ENCODE measurements around the gene RNU1-2. TPM values are rescaled to one million over a fixed set of nuclear protein-coding genes. Genes with fewer than 3 reads are reported as not detected.
A peak's percentile ranks its signal among the peaks of the same experiment; 100 is the strongest.
"Not testable (repeated sequence)": the region's sequence is repeated elsewhere in the genome, so short reads cannot be mapped to it uniquely, and the experiment has no call there.

The RNU1-2 gene
- total and polyA plus RNA-seq, 12 donors = 635 to 5,242 (median 1,949) TPM; not detected in 2

- not testable (repeated sequence) for H3K36me3 ChIP-seq, H3K4me3 ChIP-seq, DNase-seq, H3K27me3 ChIP-seq, H3K27ac ChIP-seq, H3K9me3 ChIP-seq
- 69 to 77% methylated on average over 8 of the region's 8 CpGs for WGBS, 2 donors
- TF ChIP-seq, protein P1, sequence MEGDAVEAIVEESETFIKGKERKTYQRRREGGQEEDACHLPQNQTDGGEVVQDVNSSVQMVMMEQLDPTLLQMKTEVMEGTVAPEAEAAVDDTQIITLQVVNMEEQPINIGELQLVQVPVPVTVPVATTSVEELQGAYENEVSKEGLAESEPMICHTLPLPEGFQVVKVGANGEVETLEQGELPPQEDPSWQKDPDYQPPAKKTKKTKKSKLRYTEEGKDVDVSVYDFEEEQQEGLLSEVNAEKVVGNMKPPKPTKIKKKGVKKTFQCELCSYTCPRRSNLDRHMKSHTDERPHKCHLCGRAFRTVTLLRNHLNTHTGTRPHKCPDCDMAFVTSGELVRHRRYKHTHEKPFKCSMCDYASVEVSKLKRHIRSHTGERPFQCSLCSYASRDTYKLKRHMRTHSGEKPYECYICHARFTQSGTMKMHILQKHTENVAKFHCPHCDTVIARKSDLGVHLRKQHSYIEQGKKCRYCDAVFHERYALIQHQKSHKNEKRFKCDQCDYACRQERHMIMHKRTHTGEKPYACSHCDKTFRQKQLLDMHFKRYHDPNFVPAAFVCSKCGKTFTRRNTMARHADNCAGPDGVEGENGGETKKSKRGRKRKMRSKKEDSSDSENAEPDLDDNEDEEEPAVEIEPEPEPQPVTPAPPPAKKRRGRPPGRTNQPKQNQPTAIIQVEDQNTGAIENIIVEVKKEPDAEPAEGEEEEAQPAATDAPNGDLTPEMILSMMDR (IDR thresholded peaks at IDR 0.05) = peak in 1 of 9 donors; percentile 15
- intact Hi-C loops (cut with DNase I) = loop anchor here in 1 of 10 donors (5.0 kb wide), 1 partner anchor 300 kb away; the partner anchor contains the start of gene NBPF1
- peak in 1 of 8 donors; percentile 2 for ATAC-seq
- H3K4me1 ChIP-seq = peaks cover 3 to 33% (median 13%) of the 10 kb centered on the region in 9 donors
These were observed 16.3 kb downstream of the RNU1-2 start for GRCh38 chr1:16911851-16912721.

DNA sequence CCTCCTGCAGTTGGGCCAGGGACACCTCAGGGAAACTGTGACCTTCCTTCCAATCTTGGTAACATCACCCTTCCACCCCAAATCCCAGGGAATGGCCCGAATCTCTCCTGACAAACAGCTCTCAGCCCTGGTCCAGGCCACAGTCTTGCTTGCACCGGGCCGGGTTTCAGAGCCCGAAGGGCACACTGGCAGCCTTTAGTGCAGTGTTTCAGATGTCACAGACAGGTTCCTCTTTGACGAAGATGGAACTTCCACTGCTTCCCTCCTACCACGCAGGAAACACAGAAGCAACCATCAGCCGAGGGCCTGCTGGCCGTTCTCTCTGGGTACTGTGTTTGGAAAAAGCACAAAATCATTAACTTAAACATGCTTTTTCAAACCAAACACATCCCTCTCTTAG is 17.0 kb downstream of the RNU1-2 start:
- Histone ChIP-seq H3K4me1 (peaks cover 3 to 33% (median 13%) of the 10 kb centered on the region in 9 donors), H3K4me3 (peak overlapping the region in 1 of 10 donors; percentile 97), H3K27ac (peak overlapping the region in 1 of 10 donors; percentile 78)
- not testable (repeated sequence) for DNase-seq, ATAC-seq, H3K27me3 ChIP-seq, H3K36me3 ChIP-seq, H3K9me3 ChIP-seq
- 80 to 83% methylated on average over 8 of the region's 8 CpGs for WGBS, 2 donors
- intact Hi-C loops (cut with DNase I) = loop anchor here in 1 of 10 donors (5.0 kb wide), 1 partner anchor 300 kb away; the partner anchor contains the start of gene NBPF1

DNA sequence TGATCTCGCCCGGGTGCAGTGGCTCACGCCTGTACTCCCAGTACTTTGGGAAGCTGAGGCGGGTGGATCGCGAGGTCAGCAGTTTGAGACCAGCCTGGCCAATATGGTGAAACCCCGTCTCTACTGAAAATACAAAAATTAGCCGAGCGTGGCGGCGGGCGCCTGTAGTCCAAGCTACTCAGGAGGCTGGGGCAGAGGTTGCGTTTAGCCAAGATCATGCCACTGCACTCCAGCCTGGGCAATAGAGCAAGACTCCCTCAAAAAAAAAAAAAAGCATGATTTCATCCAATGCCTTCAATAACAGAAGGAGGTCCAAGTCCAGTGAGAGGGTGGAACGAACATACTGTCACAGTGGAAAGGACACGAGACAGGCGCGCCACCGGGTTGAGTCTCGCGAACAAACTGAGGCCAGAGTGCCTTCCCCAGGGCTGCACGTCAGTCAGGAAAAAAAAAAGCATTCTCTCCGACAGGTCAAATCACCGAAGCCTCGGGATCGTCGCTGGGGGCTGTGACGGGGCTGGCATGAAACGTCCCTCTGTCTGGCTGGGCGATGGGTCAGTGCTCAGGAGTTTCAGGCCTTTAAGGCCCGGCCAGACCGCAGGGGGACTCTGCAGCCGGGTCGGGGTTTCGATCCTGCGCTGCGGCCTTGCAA is 17.5 kb downstream of the RNU1-2 start:
- H3K27me3 ChIP-seq = no peaks in the 10 kb centered on the region
- peak overlapping the region in 9 of 10 donors; percentile 54 to 91 (median 78) for H3K27ac ChIP-seq
- no peaks in the 10 kb centered on the region for H3K36me3 ChIP-seq
- no peak for DNase-seq
- H3K9me3 ChIP-seq = no peaks in the 10 kb centered on the region
- peak overlapping the region; percentile 37 to 99 (median 96) for H3K4me3 ChIP-seq
- peak in 4 of 8 donors; percentile 0 to 11 (median 3) for ATAC-seq
- peaks cover 3 to 33% (median 13%) of the 10 kb centered on the region in 9 donors for H3K4me1 ChIP-seq
- 46% methylated on average over 36 of the region's 36 CpGs for WGBS, 2 donors
- intact Hi-C loops (cut with DNase I) = loop anchor here in 1 of 10 donors (5.0 kb wide), 1 partner anchor 301 kb away; the partner anchor contains the start of gene NBPF1
- TF ChIP-seq, protein P1 (IDR thresholded peaks at IDR 0.05) = no peak

- Histone ChIP-seq H3K4me3 (peak overlapping the region; percentile 82 to 99 (median 96)), H3K9me3 (no peaks in the 10 kb centered on the region), H3K27me3 (no peaks in the 10 kb centered on the region), H3K36me3 (no peaks in the 10 kb centered on the region), H3K4me1 (peaks cover 3 to 33% (median 13%) of the 10 kb centered on the region in 9 donors), H3K27ac (peak overlapping the region; percentile 74 to 94 (median 90))
- TF ChIP-seq, protein P1 (IDR thresholded peaks at IDR 0.05) = peak in 3 of 9 donors; percentile 18 to 36 (median 30)
- WGBS, 2 donors = 0% methylated on average over 90 to 109 of the region's 109 CpGs
- DNase-seq (peak; percentile 89 to 98), ATAC-seq (peak; percentile 96 to 98 (median 97))
- intact Hi-C loops (cut with DNase I) = loop anchor here in 1 of 10 donors (5.0 kb wide), 1 partner anchor 302 kb away; the partner anchor contains the start of gene NBPF1
These were observed 18.3 kb downstream of the RNU1-2 start for GRCh38 chr1:16913833-16914662.

DNA sequence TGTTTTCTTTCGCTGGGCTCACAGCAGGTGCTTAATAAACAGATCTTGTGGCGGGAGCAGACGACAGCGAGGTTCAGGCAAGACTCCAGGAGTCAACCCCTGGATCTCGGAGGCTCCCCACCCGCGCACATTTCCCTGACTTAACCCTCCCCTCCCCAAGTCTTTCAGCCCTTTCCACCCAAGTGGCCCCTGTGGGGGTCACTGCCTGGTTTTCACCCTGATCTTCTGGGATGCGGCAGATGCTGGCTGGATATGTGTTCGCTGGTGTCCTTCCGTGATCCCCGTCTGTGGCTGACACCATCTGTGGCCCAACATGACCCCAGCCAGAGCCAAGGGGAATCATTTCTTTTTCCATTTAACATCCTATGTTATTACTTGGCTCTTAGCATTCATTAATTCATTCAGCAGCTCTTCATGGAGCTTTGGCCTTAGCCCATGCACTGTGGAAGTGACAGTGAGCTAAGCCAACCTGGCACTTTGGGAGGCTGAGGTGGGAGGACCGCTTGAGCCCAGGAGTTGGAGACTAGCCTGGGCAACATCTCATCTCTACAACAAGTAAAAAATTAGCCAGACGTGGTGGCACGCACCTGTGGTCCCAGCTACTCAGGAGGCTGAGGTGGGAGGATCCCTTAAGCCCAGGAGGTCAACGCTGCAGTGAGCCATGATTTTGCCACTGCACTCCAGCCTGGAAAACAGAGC is 19.3 kb downstream of the RNU1-2 start:
- H3K9me3 ChIP-seq, H3K27me3 ChIP-seq, DNase-seq, ATAC-seq, H3K36me3 ChIP-seq: not testable (repeated sequence)
- intact Hi-C loops (cut with DNase I) = loop anchor here in 1 of 10 donors (5.0 kb wide), 1 partner anchor 303 kb away; the partner anchor contains the start of gene NBPF1
- H3K4me1 ChIP-seq = peaks cover 3 to 33% (median 13%) of the 10 kb centered on the region in 9 donors
- 53 to 56% methylated on average over 15 of the region's 15 CpGs for WGBS, 2 donors
- H3K27ac ChIP-seq = peak overlapping the region in 6 of 10 donors; percentile 87 to 94 (median 92)
- peak overlapping the region in 9 of 10 donors; percentile 82 to 99 (median 97) for H3K4me3 ChIP-seq
